Hematopoietic multipotent progenitor cell treated with erythropoietin and hydrocortisone succinate and interleukin-3 and kit ligand, for 8 days (in vitro differentiated cells): ENCODE results near the gene IGF1R.
A peak's percentile ranks its signal among the peaks of the same experiment; 100 is the strongest.

ENCODE experiments used
- DNase-seq: peaks from one replicate; pipeline ENCODE4 v3.0.0-alpha.2; 2015

The IGF1R gene

GRCh38 chr15:98894312-98894711 lies 246.0 kb downstream of the IGF1R start:
- no peak for DNase-seq

DNA sequence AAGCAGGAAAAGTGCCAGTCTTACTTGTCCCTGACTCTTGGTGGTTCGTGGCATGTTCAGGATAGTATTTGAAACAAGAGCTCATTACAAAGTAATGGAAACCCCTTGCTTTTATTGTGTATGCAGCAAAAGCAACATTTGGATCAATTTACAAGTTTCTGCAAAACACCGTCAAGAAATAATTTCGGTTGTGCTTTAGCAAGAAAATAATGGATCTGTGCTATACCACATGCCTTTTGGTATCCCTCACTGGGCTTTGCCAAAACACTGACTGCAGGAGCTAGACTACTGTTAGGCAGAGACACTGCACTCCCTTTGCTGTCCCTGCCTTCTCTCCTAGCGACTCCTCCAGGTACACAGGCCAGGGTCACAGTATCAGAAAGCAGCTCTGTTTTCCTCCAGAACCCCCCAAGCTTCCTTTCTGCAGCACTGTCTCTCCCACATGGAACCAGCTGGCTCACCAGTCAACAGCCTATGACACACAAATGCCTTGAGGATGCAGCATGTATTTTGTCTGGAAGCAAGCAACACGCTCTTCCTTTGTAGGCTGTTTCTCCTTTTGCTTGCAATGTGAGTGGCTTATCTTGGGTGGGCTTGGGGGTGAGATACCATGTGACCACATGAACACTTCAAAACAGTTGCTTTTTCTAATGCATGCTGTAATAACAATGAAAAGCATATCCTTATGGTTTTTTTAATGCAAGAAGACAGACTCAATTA lies 247.8 kb downstream of the IGF1R start:
- DNase-seq: no peak

DNA sequence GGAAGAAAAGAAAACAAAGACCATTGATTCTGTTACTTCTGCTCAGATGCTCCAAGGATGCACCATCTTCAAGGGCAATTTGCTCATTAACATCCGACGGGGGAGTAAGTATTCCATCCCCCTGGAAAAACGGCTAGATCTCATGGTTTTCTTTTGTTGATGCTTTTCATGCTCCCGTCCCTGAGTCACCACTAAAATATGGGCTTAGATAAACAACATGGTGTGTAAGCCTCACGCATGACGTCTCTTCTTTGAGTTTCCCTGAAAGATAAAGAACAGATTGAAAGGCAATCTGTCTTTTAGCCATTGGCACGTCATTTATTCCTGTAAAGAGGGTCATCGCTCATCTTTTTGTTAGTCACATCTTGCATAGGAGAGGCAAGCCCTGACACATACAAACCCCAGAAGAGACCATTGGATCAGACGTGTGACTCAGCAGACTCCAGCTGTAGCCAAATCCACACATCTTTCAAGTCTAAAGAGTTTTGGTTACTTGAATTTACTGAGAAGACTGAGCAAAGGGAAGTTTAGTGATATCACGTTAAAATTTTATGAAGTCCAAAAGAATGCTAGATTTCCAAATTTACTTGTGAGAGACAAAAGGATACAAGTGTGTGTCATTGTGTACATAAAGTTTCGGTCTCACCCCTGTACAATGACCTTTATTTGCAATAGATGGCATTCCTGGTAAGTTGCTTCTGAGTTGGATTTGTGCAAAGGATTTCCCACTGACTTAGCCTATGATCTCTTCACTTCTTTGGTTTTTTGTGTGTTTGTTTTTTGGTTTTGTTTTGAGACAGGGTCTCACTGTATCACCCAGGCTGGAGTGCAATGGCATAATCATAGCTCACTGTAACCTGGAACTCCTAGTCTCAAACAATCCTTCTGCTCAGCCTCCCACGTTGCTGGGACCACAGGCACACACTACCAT lies 248.7 kb downstream of the IGF1R start:
- no peak for DNase-seq

GRCh38 chr15:98898122-98898521 lies 249.8 kb downstream of the IGF1R start:
- no peak for DNase-seq

DNA sequence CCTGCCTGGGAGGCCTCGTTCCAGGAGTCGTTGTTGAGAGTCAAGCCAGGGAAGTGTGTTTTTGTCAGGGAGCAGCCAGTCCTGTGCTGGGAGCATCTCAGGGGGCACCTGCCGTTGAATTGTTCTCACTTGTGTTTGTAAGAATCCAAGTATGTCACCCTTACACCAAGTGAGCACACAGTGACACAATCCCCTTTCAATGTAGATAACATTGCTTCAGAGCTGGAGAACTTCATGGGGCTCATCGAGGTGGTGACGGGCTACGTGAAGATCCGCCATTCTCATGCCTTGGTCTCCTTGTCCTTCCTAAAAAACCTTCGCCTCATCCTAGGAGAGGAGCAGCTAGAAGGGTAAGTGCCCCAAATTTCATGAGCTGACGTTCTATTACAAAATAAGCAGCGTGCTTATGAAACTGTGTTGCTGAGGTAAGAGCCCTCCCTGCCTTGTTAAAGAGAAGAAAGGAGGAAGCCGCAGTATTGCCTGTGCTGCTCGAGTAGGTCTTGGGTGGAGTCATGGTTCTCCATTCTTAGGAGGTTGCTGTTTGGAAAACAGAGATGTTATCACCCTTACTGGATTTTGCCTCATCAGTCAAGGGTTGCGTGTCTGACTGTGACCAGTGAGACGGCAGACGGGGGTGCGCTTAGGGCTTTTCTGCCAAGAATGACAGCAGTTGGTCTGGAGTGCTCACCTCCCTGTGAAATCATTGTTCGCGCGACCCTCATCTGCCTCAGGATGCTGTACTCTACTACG lies 251.1 kb downstream of the IGF1R start:
- DNase-seq: peak; percentile 17

- no peak for DNase-seq
These were observed 252.0 kb downstream of the IGF1R start for GRCh38 chr15:98900356-98900755.

- DNase-seq: no peak
These were observed 253.2 kb downstream of the IGF1R start for GRCh38 chr15:98901434-98902072.

GRCh38 chr15:98902931-98903330 lies 254.6 kb downstream of the IGF1R start:
- DNase-seq: no peak

DNA sequence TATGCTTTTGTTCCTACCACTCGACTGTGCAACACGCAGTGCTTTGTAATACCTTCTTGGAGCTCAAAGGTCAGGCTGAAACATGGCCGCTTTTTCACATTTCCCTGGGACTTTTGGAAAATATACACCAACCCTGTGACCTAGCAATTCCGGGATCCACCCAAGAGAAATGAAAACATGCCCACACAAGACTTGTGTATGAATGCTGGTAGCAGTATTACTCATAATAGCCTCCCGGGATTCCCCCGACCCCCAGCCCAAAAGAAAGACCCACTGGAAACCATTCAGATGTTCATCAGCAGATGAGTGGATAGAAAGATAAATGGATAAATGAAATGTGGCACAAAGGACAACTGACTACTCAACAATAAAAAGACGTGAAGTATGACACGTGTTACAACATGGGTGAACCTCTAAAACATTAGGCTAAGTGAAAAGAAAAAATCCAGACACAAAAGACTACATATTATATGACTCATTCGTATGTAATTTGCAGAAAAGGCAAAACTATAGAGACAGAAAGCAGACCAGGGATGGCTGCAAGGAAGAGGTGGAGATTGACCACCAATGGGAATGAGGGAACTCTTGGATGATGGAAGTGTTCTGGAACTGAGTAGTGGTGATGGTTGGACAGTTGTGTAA lies 255.2 kb downstream of the IGF1R start:
- no peak for DNase-seq

GRCh38 chr15:98904544-98904943 lies 256.2 kb downstream of the IGF1R start:
- peak; percentile 76 for DNase-seq

DNA sequence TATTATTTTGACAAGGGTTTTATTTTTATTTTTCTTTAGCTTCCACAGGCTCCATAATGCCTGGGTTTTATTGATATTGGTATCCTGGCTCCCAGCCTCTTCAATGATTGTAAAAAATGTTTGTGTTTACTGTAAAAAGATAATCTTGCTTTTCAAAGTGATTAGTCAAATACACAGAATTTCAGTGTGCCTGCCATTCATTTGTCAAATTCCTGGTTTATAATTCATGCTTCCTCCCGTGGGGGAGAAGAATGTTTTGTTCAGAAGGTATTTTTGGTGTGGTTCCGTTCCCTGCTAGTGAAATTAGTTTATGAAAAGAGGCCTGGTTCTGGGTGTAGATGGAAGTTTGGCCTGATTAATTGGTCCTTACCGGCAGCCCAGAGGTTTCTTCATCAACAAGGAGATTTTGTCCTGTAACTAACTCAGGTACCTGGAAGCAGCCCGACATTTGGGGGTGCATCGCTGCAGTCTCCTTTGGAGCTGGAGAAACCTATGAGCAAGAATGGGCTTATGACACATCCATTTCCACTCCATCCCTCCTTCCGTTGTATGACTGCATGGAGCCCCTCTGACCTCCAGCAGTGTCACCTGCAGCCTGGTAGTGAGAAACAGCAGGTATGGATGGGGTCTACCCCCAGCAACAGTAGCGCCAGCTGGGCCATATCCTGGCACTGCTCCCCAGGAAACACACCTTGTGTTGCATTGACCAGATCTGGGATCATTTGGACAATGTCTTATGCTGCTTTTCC lies 257.8 kb downstream of the IGF1R start:
- no peak for DNase-seq

GRCh38 chr15:98906712-98907083 lies 258.4 kb downstream of the IGF1R start:
- no peak for DNase-seq

DNA sequence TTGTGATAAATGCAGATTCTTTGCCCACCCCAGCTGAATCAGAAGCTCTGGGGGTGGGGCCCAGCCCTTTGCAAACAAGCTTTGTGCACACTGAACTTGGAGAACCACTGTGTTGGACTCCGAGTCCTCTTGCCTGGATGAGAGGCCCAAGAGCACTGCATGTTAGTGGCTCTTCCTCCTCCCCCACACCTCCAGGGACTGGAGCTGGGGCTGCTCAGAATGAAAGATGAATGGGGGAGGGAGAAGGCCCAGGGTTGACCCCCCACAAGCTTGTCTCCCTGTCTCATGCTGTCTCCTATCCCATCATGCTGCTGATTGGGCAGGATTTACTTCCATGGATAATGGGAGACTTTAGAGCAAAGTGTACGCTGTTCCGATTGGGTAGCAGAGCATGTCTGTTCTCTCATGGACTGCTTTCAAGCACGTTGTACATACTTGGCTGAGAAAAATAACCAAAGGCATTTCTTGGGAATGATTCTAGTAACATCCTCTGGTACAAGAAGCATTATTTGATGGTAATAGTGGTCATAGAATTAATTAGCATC lies 259.7 kb downstream of the IGF1R start:
- DNase-seq: no peak

GRCh38 chr15:98909968-98910885 lies 261.9 kb downstream of the IGF1R start:
- no peak for DNase-seq

- no peak for DNase-seq
These were observed 266.3 kb downstream of the IGF1R start for GRCh38 chr15:98914626-98915025.

DNA sequence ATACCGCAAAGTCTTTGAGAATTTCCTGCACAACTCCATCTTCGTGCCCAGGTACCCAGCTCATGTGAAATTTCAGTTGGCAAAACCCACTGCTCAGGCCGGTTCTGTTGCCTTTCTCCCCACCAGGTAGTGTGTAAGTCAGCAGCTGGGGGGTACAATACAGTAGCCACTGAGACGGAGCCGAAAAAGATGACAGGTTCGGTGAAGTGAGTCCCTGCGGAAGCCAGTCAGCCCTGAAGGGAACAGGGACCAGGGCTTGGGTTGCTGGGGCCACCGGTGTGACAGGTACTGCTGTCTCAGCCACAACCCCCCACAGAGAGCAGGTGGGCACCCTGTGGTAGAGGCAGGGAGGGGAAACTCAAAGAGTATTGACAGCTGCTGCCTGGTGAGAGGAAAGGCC lies 268.5 kb downstream of the IGF1R start:
- no peak for DNase-seq

- no peak for DNase-seq
These were observed 269.1 kb downstream of the IGF1R start for GRCh38 chr15:98917417-98917816.

DNA sequence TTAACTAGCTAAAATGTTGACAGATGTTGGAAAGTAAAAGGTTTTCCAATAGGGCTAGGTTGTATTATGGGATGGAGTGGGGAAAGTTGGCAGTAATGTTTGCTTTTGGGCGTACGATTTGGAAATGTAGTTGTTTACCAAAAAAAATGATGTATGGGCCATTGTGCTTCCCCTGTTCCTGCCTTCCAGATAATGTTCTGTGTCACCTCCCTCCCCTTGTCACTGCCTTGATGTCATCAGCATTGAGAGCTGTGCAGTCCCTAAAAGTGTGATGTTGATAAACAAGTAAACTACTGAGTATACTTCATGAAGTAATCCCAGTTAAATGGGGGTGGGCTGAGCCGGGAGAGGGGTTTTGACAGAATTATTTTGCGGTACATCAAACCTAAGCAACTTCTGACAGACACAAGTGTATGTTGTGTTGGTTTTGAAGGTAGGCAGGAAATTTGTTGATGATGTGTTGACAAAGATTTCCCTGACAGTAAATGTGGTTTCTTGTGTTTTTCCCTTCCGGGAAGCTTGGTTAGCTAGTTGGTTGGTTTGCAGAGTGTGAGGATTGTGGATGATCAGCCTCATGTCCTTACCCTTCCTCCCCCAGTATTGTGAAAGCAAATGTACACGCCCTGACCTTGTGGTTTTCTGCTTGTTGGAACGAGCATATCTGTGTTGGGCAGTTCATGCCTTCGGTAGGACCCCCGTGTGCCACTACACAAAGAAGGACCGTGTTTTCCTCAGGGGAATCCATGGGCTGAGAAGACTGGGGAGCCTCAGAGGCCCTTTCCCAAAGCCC lies 271.9 kb downstream of the IGF1R start:
- peak; percentile 16 for DNase-seq

- no peak for DNase-seq
These were observed 274.8 kb downstream of the IGF1R start for GRCh38 chr15:98923171-98923570.
